CD4-positive, alpha-beta T cell treated with Interleukin-4 for 1 hour (primary cell): ENCODE results near the gene CNTNAP2.

Experiments used
- DNase-seq, 2 donors: peaks; one replicate each; pipeline ENCODE4 v3.0.0-alpha.2; 2020 to 2022

Gene CNTNAP2

DNA sequence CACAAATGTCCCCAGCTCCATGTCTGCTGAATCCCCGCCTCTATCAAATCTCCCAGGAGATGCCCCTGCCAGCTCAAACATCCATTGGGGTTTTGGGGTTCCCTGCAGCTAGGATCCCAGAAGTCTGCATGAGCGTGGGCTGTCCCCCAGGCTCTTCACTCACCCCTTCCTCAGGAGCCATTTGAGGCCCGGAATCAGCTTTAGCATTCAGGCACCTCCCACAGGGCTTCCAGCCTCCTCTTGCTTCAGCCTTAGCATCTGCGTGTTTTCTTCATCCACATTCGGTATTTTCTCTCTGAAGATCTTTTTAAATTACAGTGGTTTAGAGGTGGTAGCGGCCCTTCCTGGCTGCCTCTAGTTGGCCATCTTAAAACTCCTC, 1054.4 kb downstream of the CNTNAP2 start:
- DNase-seq, result no peak

DNA sequence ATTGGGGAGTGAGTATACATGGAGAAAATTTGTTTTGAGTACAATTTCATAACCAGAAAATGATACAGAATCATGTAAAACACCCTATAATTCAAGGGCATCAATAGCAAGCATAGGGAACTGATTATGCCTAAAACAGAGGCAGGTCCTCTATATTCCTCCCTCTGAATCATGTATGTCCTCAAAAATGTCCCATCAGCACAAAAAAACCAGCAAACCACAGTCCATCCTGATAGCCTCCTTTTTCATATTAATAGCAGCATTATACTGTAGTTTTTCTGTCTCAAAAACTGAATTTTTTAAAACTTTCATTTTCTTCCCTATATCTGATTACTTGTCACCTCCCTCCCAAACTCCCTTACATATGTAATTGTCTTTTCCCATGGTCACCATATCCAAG, 1057.3 kb downstream of the CNTNAP2 start:
- DNase-seq, result no peak

DNA sequence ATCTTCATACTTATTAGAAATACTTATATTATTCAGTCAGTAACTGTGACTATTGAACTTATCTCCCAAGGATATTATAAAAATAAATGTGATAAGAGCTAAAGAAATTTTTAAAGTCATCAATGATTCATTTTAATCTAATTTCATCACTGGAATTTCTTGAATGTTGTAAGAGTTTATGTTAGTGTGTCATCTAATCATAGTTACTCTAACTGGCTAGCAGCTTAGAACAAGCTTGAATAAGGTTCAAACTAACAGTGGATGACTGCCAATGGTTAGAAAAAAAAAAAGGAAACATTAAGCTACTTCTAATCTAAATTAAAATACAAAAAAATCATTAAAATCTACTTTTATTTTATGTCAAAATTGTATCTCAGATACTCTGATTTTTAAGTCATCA, 1066.3 kb downstream of the CNTNAP2 start:
- DNase-seq, result no peak

DNA sequence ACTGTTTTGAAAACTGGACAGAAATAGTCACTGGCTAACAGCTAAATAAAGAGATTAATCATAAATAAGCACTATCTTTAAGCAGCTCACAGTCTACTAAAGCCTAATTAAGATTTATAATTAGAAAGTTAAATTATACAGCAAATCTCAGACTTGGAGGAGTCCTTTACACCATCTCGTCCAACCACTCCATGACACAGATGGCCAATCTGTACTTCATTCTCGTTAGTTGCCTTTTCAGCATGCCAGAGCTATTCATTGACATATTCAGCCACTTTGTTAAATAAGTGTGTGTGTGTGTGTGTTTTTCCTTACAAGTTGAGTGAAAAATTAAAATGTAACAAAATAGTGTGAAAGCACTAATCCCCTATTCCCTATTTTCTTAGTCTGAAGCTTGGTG, 1066.7 kb downstream of the CNTNAP2 start:
- DNase-seq, result no peak

DNA sequence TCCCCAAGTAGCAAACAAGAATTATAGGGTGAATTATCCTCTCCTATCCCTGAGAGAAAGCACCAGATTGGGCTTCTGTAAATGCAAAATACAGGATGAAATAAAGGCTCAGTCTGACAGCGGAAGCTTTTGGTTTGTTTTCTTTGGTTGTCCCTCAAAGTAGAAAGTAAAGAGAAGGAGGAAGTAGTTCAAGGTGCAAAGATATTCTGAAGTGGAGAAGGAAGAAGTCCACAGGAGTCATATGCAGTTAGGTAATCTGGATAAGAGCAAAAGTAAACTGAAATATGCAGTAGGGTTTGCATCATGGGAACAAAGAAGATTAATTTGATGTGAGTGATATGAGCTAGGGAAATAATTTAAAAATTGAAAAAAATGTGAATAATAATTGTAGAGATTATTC, 1071.9 kb downstream of the CNTNAP2 start:
- DNase-seq, result no peak

DNA sequence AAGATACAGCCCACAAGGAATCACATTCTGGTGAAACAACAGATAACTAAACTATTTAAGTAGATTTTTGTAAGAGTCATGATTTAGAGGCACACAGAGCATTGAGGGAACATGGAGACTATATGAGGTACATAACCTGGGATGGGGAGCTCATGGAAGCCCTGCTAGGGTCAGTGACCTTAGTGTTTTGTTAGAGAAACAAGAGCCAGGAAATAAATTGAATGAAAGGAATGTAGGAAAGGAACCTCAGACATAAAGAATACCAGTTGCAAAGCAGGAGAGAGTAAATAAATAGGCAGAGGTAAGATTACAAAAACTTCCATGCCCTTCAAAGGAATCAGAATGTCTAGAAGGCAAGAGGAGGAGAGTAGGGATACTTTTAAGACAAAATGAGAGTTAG, 1076.9 kb downstream of the CNTNAP2 start:
- DNase-seq, result no peak

DNA sequence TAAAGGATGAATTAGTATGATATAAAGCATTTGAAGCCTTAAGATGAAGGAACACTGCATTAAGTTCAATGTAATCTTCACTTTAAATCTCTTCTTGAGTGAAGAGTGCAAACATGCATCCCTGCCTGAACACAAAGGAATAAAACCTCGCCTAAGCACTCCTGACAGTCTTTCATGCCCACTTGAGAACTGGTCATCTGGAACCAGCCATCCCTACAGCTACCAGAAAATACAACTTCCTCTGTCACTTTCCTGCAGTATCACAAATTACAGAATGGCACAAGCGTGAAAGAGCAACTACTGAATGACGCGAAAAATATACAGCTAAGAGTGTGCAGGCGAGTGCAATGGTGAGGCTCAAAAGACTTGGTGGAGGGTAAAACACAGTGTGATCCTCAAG, 1079.9 kb downstream of the CNTNAP2 start:
- DNase-seq, result no peak

DNA sequence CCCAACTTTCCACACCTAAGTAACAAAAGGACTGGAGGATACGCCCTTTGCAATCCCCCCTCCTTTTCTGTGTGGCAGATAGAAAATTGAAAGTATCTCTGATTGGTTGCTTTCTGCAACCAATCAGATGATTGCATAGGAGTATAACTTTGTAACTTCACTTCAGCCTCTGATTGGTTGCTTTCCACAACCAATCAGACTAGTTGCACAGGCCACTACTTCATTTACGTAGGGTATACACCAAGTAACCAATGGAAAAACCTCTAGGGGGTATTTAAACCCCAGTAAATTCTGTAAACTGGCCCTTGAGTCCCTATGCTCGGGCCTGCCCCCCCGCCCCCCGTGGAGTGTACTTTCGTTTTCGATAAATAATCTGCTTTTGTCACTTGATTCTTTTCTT, 1080.4 kb downstream of the CNTNAP2 start:
- DNase-seq, result no peak

DNA sequence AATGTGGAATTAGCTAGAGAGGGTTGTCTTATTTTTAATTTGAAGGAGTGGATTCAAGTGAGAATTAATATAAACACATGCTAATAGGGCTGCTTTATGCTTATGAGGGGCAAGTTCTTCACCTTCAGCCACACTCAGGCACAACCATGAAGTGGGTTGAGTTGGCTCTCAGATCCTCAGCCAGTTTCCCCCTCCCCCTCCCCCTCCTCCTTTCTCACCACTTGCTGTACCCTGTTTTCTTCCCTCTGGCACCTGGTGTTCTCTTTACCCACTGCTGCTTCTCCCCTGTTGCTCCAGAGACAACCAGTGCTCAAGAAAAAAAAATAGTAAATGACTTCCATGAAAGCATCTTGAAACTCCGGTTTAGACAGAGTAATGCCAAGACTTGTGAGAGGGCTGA, 1083.3 kb downstream of the CNTNAP2 start:
- DNase-seq, result no peak

DNA sequence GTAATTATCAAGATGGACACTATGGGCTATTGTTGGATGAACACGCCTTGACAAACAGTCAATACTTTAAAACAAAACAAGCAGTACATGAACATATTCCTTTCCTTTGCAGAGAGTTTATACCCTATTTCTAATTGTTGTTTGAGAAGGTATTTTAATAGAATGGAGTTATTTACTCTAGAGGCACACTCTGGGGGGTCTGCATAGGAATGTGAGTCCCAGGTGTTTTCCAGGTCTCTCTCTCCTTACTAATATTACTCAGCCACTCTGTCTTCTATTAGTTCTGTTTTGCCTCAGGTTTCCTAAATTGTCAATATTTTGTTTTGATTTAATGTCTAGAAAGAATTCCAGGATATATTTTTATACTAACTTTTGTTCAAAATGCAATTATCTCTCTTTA, 1091.4 kb downstream of the CNTNAP2 start:
- no peak for DNase-seq

DNA sequence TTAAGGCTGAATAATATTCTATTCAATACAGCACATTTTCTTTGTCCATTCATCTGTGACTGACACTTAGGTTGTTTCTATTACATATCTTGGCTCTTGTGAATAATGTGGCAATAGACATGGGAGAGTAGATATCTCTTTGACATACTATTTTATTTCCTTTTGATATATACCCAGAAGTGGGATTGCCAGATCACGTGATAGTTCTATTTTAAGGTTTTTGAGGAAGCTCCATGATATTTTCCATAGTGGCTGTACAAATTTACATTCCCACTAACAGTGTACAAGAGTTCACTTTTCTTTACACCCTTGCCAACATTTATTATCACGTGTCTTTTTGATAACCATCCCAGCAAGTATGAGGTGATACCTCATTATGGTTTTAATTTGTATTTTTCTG, 1114.7 kb downstream of the CNTNAP2 start:
- DNase-seq, result no peak

DNA sequence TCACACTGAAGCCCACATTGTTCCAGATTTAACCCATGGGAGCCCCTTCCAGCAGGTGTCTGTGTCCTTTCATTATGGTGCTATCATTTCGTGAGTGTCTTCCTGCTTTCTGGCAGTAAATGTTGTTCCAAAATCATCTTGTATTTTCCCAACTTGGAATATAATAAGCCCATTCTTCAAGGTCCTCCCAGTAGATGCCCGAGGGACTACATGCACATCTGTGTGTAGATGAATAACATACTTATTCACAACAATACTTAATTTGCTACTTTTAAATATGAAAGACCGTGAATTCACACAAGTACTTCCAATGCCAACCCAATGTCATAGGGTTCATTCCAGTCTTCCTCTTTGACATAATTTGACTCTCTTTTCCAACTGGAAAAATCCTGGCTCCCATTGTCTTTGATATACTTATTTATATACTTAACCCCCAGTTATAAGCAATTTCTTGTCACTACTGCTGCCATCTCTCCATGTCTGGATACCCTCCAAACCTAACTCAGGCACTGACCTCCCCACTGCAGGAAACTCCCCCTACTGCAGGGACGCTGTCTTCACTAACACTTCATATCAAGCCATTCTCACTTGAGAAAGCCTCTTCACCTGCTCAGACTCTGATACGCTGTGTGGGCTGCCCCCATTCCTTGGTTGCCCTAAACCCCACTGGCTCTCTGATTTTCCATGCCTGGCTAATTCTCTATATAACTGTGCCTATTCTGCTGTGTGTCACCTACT, 1119.2 kb downstream of the CNTNAP2 start:
- no peak for DNase-seq

DNA sequence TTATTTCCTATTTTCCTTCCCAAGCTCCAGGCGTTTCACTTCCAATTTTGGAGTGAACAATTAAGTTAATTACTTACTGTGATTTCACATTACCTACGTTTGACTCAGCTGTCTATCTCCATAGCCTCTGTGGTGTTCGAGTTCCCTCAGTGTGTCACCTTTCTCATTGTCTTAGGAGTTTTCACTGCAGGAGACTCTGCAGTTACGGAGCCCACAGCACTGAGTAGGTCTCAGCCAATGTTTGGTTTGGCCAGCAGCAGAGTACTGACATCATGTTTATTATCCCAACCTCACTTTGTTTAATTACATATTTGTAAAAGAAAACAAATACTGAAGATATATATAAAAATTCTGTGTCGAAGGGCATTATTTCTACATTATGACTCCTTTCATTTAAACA, 1123.9 kb downstream of the CNTNAP2 start:
- no peak for DNase-seq

DNA sequence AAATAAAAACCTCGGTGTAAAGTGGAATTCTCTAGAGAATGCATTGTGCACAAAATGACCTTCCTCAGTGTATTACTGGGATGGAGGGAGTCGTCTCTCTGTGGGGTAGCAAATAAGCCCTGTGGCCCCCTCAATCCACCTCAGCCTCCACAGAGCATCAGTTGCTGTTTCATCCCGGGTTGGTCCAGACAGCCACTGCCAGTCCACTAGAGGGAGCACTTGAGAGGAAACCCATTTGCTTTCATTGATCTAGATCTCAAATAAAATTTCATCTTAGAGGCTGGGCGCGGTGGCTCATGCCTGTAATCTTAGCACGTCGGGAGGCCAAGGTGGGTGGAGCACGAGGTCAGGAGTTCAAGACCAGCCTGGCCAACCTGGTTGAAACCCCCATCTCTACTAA, 1128.7 kb downstream of the CNTNAP2 start:
- DNase-seq, result no peak

DNA sequence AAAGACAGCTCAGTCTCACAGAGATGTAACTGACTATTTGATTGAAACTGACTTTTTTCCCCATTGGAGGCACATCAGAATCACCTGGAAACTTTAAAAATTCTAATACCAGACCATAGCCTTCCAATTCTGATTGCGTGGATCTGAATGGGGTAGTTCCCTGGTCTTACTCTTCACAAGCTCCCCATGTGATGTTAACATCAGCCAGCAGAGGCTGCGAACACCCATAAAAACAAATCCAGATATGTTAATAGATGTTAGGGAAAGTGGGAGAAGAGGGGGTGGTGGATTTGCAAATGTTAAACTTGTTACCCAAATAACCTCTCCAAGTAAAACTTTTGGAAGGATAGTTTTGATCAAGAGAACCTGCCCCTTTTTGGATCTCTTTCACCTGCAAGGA, 1133.4 kb downstream of the CNTNAP2 start:
- no peak for DNase-seq

DNA sequence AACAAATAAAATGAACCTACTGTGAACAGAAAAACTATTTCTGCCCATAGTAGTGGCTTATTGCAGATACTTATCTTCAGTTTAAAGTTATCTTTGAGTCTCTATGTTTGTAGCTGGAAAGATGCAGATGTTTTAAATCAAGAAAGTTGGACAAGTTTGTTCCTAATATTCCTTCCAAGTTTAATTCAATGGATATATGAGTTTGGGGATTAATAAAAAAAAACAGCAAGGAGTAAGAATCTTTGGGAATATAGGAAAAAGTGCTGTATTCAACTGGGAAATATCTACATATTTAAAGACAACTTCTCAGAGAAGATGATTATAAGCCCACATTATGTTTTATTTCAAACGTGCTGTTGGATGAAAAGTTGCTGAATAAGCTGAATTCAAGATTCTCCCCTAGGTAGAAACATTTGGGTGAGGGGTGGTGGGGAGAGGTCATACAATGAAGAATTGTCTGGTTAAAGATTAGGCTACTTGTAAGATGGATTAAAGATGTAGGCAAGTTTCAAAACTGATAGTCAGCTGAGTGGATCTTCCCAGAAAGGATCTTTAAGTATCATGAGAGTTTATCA, 1135.2 kb downstream of the CNTNAP2 start:
- no peak for DNase-seq

DNA sequence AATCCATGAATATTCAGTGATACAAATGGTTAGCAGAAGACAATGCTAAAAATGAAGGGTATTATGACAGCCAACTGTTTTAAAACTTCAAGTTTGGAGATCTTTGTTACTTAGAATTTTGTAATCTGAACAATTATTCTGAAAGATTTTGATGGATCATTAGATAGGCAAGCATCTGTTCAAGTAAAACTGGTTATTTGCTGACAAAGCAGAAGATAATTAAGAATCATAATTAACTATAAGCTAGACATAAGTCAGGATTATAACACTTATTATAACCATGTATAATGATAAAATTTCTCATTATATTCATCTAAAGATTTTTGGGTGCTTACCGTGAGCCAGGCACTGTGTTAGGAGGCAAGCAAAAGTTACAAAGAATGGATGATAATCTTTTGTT, 1145.1 kb downstream of the CNTNAP2 start:
- DNase-seq, result no peak

DNA sequence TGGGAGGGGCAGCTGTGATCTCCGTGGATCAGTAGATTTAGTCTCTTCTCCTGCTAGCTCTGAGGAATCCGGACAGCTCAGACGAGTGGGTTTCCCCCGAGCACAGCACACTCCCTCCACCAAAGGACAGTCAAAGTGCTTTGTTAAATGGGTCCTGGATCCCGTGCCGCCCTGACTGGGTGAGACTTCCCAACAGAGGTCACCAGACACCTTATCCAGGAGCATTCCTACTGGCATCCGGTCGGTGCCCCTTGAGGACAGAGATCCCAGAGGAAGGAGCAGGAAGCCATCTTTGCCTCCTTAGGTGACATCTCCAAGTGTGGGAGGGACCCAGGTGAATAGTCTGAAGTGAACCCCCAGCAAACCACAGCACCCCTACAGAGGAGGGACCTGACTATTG, 1148.9 kb downstream of the CNTNAP2 start:
- no peak for DNase-seq

DNA sequence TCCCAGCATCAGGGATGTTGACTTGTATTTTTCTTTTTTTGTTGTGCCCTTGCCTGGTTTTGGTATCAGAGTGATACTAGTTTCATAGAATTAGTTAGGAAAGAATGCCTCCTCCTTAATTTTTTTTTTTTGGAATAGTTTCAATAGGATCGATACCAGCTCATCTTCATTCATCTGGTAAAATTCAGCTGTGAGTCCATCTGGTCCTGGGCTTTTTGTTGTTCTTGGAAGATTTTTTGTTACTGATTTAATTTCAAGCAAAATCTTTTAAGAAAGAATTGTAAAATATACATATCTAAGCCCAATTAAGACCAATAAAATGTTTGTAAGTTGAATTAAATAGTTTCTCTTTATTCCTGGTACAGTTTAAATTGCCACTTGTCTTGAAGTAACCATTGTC, 1159.5 kb downstream of the CNTNAP2 start:
- DNase-seq, result no peak

DNA sequence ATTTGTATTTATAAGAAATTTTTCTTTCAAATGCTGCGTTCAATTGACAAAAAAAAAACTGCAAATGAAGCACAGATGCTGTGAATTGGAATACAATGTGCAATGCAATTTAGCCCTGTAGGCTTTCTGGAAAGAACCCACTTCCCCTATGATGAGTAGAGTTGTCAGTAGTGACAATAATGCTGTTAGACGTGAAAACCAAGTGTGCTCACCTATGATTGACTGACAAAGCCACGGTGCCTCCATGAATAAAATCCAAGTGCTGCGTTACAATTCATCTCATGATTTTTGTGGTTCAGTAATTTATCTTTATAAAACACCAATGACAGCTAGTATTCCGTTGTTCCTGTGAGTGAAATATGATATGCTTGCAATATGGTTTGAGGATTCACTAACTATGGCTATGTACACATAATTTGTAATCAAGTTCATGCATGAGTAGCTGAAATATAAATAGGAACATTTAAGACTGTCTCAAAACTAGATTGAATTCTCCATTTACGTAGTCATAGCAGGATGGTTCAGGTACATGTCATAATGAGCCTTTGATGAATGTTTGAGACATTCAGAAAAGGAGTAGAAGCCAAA, 1160.3 kb downstream of the CNTNAP2 start:
- DNase-seq, result no peak

DNA sequence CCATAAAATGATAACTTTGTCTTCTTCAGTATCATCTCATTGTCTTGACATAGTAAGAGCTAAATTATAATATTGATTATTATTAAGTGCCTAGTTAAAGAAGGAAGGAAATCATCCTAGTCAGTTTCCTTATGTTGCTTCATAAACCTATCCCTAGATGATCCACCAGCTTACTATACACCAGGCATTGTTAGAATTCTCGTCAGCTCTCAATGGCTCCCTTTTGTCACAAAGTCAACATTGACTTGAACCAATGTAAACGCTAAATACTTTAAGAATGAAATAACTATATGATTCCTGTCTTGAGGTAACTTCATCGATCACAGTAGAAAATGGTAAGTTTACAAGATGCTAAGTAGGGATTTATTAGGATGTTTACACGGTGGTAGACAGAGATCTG, 1162.9 kb downstream of the CNTNAP2 start:
- DNase-seq, result no peak

DNA sequence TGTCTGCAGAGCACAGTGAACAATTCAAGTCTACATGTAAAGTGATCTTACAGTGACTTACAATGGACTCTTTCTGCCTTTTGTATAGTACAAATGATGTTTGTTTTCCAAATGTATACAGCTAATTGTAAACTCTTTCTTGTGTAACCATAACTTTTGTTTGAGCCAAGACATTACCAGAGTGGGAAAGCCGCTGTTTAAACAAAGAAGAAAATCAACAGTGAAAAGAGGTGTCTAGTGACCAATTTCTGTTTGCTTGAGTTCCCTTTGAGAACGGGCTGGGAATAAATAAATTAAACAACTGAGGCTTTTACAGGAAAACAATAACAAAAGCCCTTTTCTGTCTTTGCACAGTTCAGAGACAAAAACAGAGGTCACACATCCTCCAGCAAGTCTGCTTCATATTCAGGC, 1163.4 kb downstream of the CNTNAP2 start:
- DNase-seq, result no peak

DNA sequence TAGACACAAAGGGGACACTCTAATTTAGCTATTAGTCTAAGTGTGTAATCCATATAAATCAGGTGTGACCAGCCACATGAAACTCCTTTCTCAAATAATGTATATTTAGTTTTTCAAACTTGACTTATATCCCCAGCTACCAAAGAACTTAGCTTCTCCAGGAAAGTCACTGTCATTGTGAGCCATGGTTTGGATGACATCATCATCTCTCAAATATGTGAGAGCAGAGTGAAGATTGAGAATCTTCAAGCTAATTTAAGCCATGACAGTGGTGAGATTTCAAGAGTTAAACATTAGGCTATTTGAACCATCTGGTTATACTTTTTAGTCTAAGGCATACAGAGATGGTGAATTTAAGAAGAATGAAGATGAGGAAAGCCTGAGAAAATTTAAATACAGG, 1165.6 kb downstream of the CNTNAP2 start:
- no peak for DNase-seq

DNA sequence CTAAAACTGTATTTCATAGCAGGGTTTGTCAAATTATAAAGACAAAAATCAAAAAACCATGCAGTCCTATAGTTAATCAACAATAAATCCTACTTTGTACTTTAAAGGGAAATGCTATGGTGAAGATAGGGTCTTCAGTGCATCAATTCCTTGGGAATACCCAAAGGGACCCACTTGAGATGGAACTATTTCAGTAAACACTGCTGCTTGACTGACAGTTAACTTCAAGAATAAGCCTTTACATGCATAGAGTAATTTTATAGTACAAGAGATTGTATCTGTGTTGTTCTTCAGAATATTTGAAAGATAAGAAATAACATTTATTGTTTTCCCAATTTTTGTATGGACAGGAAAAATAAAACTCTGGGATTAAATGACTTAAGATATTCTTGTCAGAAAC, 1179.6 kb downstream of the CNTNAP2 start:
- DNase-seq, result no peak

DNA sequence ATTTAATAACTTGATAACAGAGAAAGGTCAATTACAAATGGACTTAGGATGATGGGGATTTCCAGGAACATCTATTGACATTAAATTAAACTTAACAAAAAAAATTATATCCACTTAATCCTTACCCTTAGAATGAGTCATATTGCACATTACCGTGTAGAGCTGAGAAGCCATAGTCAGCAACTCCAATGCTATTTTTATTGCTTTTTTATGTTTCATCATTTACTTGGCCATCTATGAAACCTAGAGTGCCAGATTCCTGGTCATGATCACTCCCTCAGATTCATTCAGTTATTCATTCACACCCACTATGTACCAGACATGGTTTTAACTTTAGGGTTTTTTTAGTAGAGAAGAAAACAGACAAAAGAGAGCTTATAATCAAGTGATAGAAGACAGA, 1180.4 kb downstream of the CNTNAP2 start:
- no peak for DNase-seq
